Measurements from ENCODE around the gene C19orf33. TPM values are rescaled to one million over a fixed set of nuclear protein-coding genes. Genes with fewer than 3 reads are reported as not detected.

The C19orf33 gene
- total RNA-seq, 2 donors from 2014 or later = 111 to 159 TPM

- Histone ChIP-seq H3K27ac (no peak overlapping the region), H3K36me3 (peaks cover 9% of the 10 kb centered on the region), H3K27me3 (no peaks in the 10 kb centered on the region), H3K4me3 (no peak overlapping the region), H3K9ac (ENCODE audit: low read depth in 2 of 2, low read length in 2 of 2) (no peak overlapping the region), H3K9me3 (no peaks in the 10 kb centered on the region), H3K4me1 (no peaks in the 10 kb centered on the region)
- intact Hi-C loops (cut with DNase I) = loop anchor here (10.0 kb wide), 1 partner anchor 422 kb away; the partner anchor contains the start of genes SIPA1L3 and WDR87
- TF ChIP-seq CTCF (IDR thresholded peaks at IDR 0.05) = no peak
- DNase-seq = no peak
These were observed 22.5 kb downstream of the C19orf33 start for GRCh38 chr19:38326591-38326990.

- no peak for TF ChIP-seq CTCF (IDR thresholded peaks at IDR 0.05)
These were observed 25.6 kb downstream of the C19orf33 start for GRCh38 chr19:38329651-38330050.

GRCh38 chr19:38331728-38332127 is 27.7 kb downstream of the C19orf33 start:
- H3K4me1 ChIP-seq = no peaks in the 10 kb centered on the region
- H3K27ac ChIP-seq = no peak overlapping the region
- intact Hi-C loops (cut with DNase I) = no loop called here
- DNase-seq = no peak
- H3K9ac ChIP-seq (ENCODE audit: low read depth in 2 of 2, low read length in 2 of 2) = no peak overlapping the region
- no peaks in the 10 kb centered on the region for H3K9me3 ChIP-seq
- no peak for TF ChIP-seq CTCF (IDR thresholded peaks at IDR 0.05)
- H3K27me3 ChIP-seq = no peaks in the 10 kb centered on the region
- H3K36me3 ChIP-seq = peaks cover 4% of the 10 kb centered on the region
- no peak overlapping the region for H3K4me3 ChIP-seq

More at GRCh38 chr19:38329651-38330050, 25.6 kb downstream of the C19orf33 start:
- no peak overlapping the region for H3K9ac ChIP-seq (ENCODE audit: low read depth in 2 of 2, low read length in 2 of 2)
- H3K36me3 ChIP-seq = peaks cover 9% of the 10 kb centered on the region
- H3K4me1 ChIP-seq = no peaks in the 10 kb centered on the region
- H3K4me3 ChIP-seq = no peak overlapping the region
- no peak for DNase-seq
- intact Hi-C loops (cut with DNase I) = loop anchor here (10.0 kb wide), 1 partner anchor 425 kb away; the partner anchor contains the start of genes SIPA1L3 and WDR87
- no peaks in the 10 kb centered on the region for H3K9me3 ChIP-seq
- H3K27me3 ChIP-seq = no peaks in the 10 kb centered on the region
- no peak overlapping the region for H3K27ac ChIP-seq

GRCh38 chr19:38333245-38333644 is 29.2 kb downstream of the C19orf33 start:
- no peak for DNase-seq
- Histone ChIP-seq H3K9me3 (no peaks in the 10 kb centered on the region), H3K27me3 (no peaks in the 10 kb centered on the region), H3K4me1 (no peaks in the 10 kb centered on the region), H3K36me3 (no peaks in the 10 kb centered on the region), H3K9ac (ENCODE audit: low read depth in 2 of 2, low read length in 2 of 2) (no peak overlapping the region), H3K27ac (no peak overlapping the region), H3K4me3 (no peak overlapping the region)
- no peak for TF ChIP-seq CTCF (IDR thresholded peaks at IDR 0.05)
- intact Hi-C loops (cut with DNase I) = no loop called here

- TF ChIP-seq CTCF (IDR thresholded peaks at IDR 0.05) = no peak
- peak; percentile 98 for DNase-seq
- no peaks in the 10 kb centered on the region for H3K4me1 ChIP-seq
These were observed 32.0 kb downstream of the C19orf33 start for GRCh38 chr19:38335949-38336637.

More at GRCh38 chr19:38335949-38336637, 32.0 kb downstream of the C19orf33 start:
- Histone ChIP-seq H3K9me3 (no peaks in the 10 kb centered on the region), H3K27ac (peak overlapping the region; percentile 89), H3K4me3 (peak overlapping the region; percentile 64), H3K9ac (ENCODE audit: low read depth in 2 of 2, low read length in 2 of 2) (peak overlapping the region; percentile 77 to 91), H3K27me3 (no peaks in the 10 kb centered on the region), H3K36me3 (no peaks in the 10 kb centered on the region)
- intact Hi-C loops (cut with DNase I) = loop anchor here (2.0 to 5.0 kb wide), 3 partner anchors 36 to 101 kb away; partner anchors contain the start of gene PSMD8

Data from colonic mucosa (tissue), 4 donors.